HepG2 (cell line): ENCODE results near the gene SOAT1. TPM values are rescaled to one million over a fixed set of nuclear protein-coding genes. Genes with fewer than 3 reads are reported as not detected.

Experiments
- ESRRA ChIP-seq: sonication (generic); formaldehyde crosslinking; IDR thresholded peaks from 2 replicates; pipeline ENCODE4 v1.5.1; 2020; ENCODE audit warnings: mild to moderate bottlenecking, low read depth, missing genetic modification reagents
- FOXJ3 ChIP-seq: sonication (generic); formaldehyde crosslinking; IDR thresholded peaks from 2 replicates; pipeline ENCODE4 v1.4.0; 2020; ENCODE audit warnings: missing genetic modification reagents, mild to moderate bottlenecking, borderline replicate concordance
- KLF11 ChIP-seq: IDR thresholded peaks from 2 replicates; pipeline ENCODE4 v1.6.1; 2016; ENCODE audit warnings: missing compliant biosample characterization
- KLF12 ChIP-seq: sonication (generic); formaldehyde crosslinking; IDR thresholded peaks from 2 replicates; pipeline ENCODE4 v1.4.0; 2020; ENCODE audit warnings: missing genetic modification reagents, borderline replicate concordance
- MLLT10 ChIP-seq: sonication (generic); formaldehyde crosslinking; IDR thresholded peaks from 2 replicates; pipeline ENCODE4 v1.4.0; 2020; ENCODE audit warnings: missing genetic modification reagents
- PAXIP1 ChIP-seq: sonication (generic); formaldehyde crosslinking; conservative IDR thresholded peaks from 2 replicates; pipeline ENCODE4 v1.4.0; 2020; ENCODE audit warnings: mild to moderate bottlenecking, missing genetic modification reagents, moderate library complexity
- RBM22 ChIP-seq: fragments of 200-400 bp; formaldehyde crosslinking; optimal IDR thresholded peaks from 2 replicates; pipeline ENCODE3; 2017; ENCODE audit warnings: mild to moderate bottlenecking, low read length, moderate library complexity
- RORA ChIP-seq: sonication (generic); formaldehyde crosslinking; IDR thresholded peaks from 2 replicates; pipeline ENCODE4 v1.5.0; 2020; ENCODE audit warnings: mild to moderate bottlenecking, missing genetic modification reagents, moderate library complexity
- STAT5B ChIP-seq: sonication (generic); formaldehyde crosslinking; IDR thresholded peaks from 2 replicates; pipeline ENCODE4 v1.4.0; 2020; ENCODE audit warnings: missing genetic modification reagents
- SUZ12 ChIP-seq: fragments of 150-350 bp; IDR thresholded peaks from 2 replicates; pipeline ENCODE4 v1.6.1; 2014; ENCODE audit warnings: low read depth, low read length
- TEAD3 ChIP-seq: optimal IDR thresholded peaks from 2 replicates; pipeline ENCODE3; 2016; ENCODE audit warnings: borderline replicate concordance
- TFE3 ChIP-seq: IDR thresholded peaks from 2 replicates; pipeline ENCODE4 v1.6.1; 2016
- TRIM24 ChIP-seq: sonication (generic); formaldehyde crosslinking; IDR thresholded peaks from 2 replicates; pipeline ENCODE4 v1.8.0; 2022; ENCODE audit warnings: mild to moderate bottlenecking, missing genetic modification reagents
- ZFP37 ChIP-seq: sonication (generic); formaldehyde crosslinking; IDR thresholded peaks from 2 replicates; pipeline ENCODE4 v1.4.0; 2020; ENCODE audit warnings: missing genetic modification reagents, borderline replicate concordance
- ZIK1 ChIP-seq: sonication (generic); formaldehyde crosslinking; IDR thresholded peaks from 2 replicates; pipeline ENCODE4 v1.5.0; 2020; ENCODE audit warnings: mild to moderate bottlenecking, low read depth, missing genetic modification reagents, borderline replicate concordance
- ZNF101 ChIP-seq: sonication (generic); formaldehyde crosslinking; IDR thresholded peaks from 2 replicates; pipeline ENCODE4 v1.4.0; 2020; ENCODE audit warnings: mild to moderate bottlenecking, low read depth, missing genetic modification reagents, borderline replicate concordance
- ZNF546 ChIP-seq: sonication (generic); formaldehyde crosslinking; conservative IDR thresholded peaks from 2 replicates; pipeline ENCODE4 v1.8.1; 2023; ENCODE audit warnings: mild to moderate bottlenecking, missing genetic modification reagents
- ZNF547 ChIP-seq: sonication (generic); formaldehyde crosslinking; IDR thresholded peaks from 2 replicates; pipeline ENCODE4 v1.5.1; 2020; ENCODE audit warnings: mild to moderate bottlenecking, missing genetic modification reagents
- ZNF891 ChIP-seq: sonication (generic); formaldehyde crosslinking; IDR thresholded peaks from 2 replicates; pipeline ENCODE4 v1.5.0; 2020; ENCODE audit warnings: mild to moderate bottlenecking, missing genetic modification reagents
- ZSCAN20 ChIP-seq: sonication (generic); formaldehyde crosslinking; IDR thresholded peaks from 2 replicates; pipeline ENCODE4 v1.4.0; 2020; ENCODE audit warnings: missing genetic modification reagents, mild to moderate bottlenecking, borderline replicate concordance
- polyA plus RNA-seq, 8 experiments: library from polyadenylated mRNA; depleted of rRNA in 3 of 8; stranded (reverse) in 7 of 8; unstranded in 1 of 8; fragments of >200 nt; fragmentation: Illumina TruSeq in 4 of 8; extraction: Trizol in 4 of 8; gene quantifications; 2 replicates each; pipeline versions ENCODE4 v1.2.1 to v1.2.3, GENCODE V29; 2011 to 2016; ENCODE audit warnings: low read depth in 4 of 8, missing spikeins in 1 of 8, mixed read lengths in 1 of 8; ENCODE audit not compliant: insufficient read depth in 1 of 8
- total RNA-seq, 5 experiments: library from RNA; depleted of rRNA; stranded (reverse); fragments of >200 nt; fragmentation: Illumina TruSeq; extraction: Trizol; gene quantifications; 2 replicates each; pipeline ENCODE4 v1.2.3, GENCODE V29; 2016; ENCODE audit warnings: low read depth in 1 of 5
- TF ChIP-seq, protein P1 (sequence below): sonication (generic); formaldehyde crosslinking; IDR thresholded peaks from 2 replicates; pipeline ENCODE4 v1.9.0; 2021; ENCODE audit warnings: missing genetic modification reagents, borderline replicate concordance

Gene SOAT1
- total and polyA plus RNA-seq, 2 of the 13 experiments (the other 11 are each of a cell fraction or from before 2014, with no cell fraction given) = 22.3 to 52.0 TPM

DNA sequence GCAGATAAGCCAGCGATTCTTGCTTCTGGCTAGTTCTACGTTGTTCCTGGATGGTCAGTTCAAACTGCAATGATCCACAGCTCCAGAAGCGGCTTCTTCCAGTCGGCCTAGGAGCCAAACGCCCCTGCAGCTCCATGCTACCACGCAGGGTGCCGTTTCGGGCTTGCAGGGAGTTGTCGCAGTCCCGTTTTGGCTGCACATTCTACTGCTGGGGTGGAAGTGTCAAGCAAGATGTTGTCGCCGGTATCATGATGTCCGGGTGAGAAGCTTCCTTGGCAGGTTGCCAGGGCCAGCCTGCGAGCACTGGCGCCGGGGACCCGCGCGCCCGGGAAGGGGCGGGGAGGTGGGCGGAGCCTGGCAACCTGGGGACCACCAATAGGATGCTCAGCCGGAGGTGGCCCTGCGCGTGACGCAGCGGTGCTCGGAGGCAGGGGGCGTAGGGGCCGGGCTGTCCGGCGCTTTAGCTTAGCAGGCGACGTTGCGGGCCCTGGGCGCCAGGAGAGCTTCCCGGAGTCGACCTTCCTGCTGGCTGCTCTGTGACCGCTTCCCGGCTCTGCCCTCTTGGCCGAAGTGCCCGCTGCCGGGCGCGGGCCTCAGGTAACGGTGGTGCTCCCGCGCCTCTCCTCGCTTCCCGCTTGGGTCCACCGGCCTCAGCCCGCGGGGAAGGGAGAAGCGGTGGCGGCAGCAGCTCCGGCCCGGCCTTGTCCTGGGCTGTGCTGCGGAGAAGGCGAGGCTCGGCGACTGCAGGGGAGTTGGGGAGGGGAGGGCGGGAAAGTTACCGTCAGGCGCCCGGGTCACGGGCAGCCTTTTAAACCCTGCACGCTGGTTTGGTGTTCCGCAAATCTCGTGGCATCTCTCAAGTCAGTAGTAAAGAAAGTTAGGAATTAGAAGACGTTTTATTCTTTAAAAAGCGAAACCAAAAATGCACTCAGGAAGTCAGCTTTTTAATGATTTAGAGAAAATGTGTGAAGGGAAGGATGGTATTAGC is at the start of gene SOAT1 (continued):
- TF ChIP-seq KLF12 (peak; percentile 78; the same call in 1 of the 2 replicates), ZNF547 (CRISPR knock-in tag) (no peak; the same call in 1 of the 2 replicates), ZSCAN20 (CRISPR knock-in tag) (peak; percentile 63), TRIM24 (CRISPR knock-in tag) (no peak), TEAD3 (no peak), RORA (CRISPR knock-in tag) (no peak; the same call in 1 of the 2 replicates), MLLT10 (CRISPR knock-in tag) (no peak), PAXIP1 (0 out of 2 replicates have a peak, but pooled peaks have one; percentile 38), STAT5B (CRISPR knock-in tag) (no peak), FOXJ3 (CRISPR knock-in tag) (no peak), KLF11 (CRISPR knock-in tag) (0 out of 2 replicates have a peak, but pooled peaks have one; percentile 41), RBM22 (no peak), ZNF891 (CRISPR knock-in tag) (peak; percentile 89), TFE3 (CRISPR knock-in tag) (0 out of 2 replicates have a peak, but pooled peaks have one; percentile 17), ZIK1 (CRISPR knock-in tag) (no peak), SUZ12 (no peak), ZNF101 (CRISPR knock-in tag) (no peak), ZNF546 (no peak; the same call in 1 of the 2 replicates), ESRRA (no peak), ZFP37 (CRISPR knock-in tag) (no peak; the same call in 1 of the 2 replicates)
- TF ChIP-seq, protein P1, sequence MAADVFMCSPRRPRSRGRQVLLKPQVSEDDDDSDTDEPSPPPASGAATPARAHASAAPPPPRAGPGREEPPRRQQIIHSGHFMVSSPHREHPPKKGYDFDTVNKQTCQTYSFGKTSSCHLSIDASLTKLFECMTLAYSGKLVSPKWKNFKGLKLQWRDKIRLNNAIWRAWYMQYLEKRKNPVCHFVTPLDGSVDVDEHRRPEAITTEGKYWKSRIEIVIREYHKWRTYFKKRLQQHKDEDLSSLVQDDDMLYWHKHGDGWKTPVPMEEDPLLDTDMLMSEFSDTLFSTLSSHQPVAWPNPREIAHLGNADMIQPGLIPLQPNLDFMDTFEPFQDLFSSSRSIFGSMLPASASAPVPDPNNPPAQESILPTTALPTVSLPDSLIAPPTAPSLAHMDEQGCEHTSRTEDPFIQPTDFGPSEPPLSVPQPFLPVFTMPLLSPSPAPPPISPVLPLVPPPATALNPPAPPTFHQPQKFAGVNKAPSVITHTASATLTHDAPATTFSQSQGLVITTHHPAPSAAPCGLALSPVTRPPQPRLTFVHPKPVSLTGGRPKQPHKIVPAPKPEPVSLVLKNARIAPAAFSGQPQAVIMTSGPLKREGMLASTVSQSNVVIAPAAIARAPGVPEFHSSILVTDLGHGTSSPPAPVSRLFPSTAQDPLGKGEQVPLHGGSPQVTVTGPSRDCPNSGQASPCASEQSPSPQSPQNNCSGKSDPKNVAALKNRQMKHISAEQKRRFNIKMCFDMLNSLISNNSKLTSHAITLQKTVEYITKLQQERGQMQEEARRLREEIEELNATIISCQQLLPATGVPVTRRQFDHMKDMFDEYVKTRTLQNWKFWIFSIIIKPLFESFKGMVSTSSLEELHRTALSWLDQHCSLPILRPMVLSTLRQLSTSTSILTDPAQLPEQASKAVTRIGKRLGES (CRISPR knock-in tag) = no peak
